ENCODE measurements around the gene FOXP1.

GRCh38 chr3:70977712-70978111 lies 605.8 kb downstream of the FOXP1 start:
- TF ChIP-seq CTCF (IDR thresholded peaks at IDR 0.05) (no peak), POLR2A (IDR thresholded peaks at IDR 0.05) (no peak)

All from breast epithelium (tissue), 3 donors.